Common myeloid progenitor, CD34-positive (primary cell): Measurements from ENCODE around the gene TEX19.
A peak's percentile ranks its signal among the peaks of the same experiment; 100 is the strongest.

Source experiments
- CTCF ChIA-PET: fragments of 350-600 bp; sonication (Branson Sonifier 250); formaldehyde crosslinking; loops from one replicate; lab custom pipeline; 2021; ENCODE audit warnings: antibody characterized with exemption; lab: Charles Lee
- POLR2A ChIA-PET: fragments of 350-600 bp; sonication (Branson Sonifier 250); formaldehyde crosslinking; loops from one replicate; lab custom pipeline; 2021; ENCODE audit warnings: antibody characterized with exemption; lab: Charles Lee
- DNase-seq, 3 donors: peaks; one replicate each; pipeline versions ENCODE4 v3.0.0 to v3.0.0-alpha.2; 2013
- H3K27ac ChIP-seq, 2 experiments: 1 replicate in 1 of 2; 2 replicates in 1 of 2; pipeline ENCODE4 v1.7.0; 2013; ENCODE audit warnings: inconsistent platforms in 2 of 2, low read length in 2 of 2, mild to moderate bottlenecking in 2 of 2, low read depth in 1 of 2, moderate library complexity in 1 of 2; ENCODE audit not compliant: severe bottlenecking in 2 of 2, insufficient read depth in 1 of 2, poor library complexity in 1 of 2
- H3K27me3 ChIP-seq, 5 experiments: replicated peaks in 2 of 5; 1 replicate in 3 of 5; 2 replicates in 2 of 5; pipeline versions ENCODE4 v1.6.1 to v1.7.0; 2013; ENCODE audit warnings: low read length in 4 of 5, mild to moderate bottlenecking in 2 of 5, moderate library complexity in 2 of 5, inconsistent platforms in 1 of 5; ENCODE audit not compliant: insufficient read depth in 5 of 5, control insufficient read depth in 4 of 5
- H3K36me3 ChIP-seq, 4 experiments: 1 replicate in 2 of 4; 2 replicates in 2 of 4; pipeline versions ENCODE4 v1.6.1 to v1.7.0; 2013; ENCODE audit warnings: low read length in 3 of 4, control low read depth in 1 of 4, mild to moderate bottlenecking in 1 of 4; ENCODE audit not compliant: control insufficient read depth in 4 of 4, insufficient read depth in 4 of 4
- H3K4me1 ChIP-seq, 4 experiments: 1 replicate in 3 of 4; 2 replicates in 1 of 4; pipeline versions ENCODE4 v1.6.1 to v1.7.1; 2013; ENCODE audit warnings: low read length in 3 of 4, mild to moderate bottlenecking in 3 of 4, control low read depth in 1 of 4, inconsistent platforms in 1 of 4, moderate library complexity in 1 of 4; ENCODE audit not compliant: control insufficient read depth in 4 of 4, insufficient read depth in 4 of 4; ENCODE audit errors: control extremely low read depth in 1 of 4
- H3K4me3 ChIP-seq, 7 experiments: 1 replicate in 4 of 7; 2 replicates in 3 of 7; pipeline versions ENCODE4 v1.5.1 to v1.7.0; 2013; ENCODE audit warnings: mild to moderate bottlenecking in 7 of 7, low read length in 6 of 7, moderate library complexity in 6 of 7, inconsistent platforms in 2 of 7, low read depth in 2 of 7, control low read depth in 1 of 7; ENCODE audit not compliant: insufficient read depth in 4 of 7, control insufficient read depth in 1 of 7; ENCODE audit errors: extremely low read depth in 1 of 7
- H3K9me3 ChIP-seq, 5 experiments: 1 replicate in 4 of 5; 2 replicates in 1 of 5; pipeline versions ENCODE4 v1.6.1 to v1.7.1; 2013; ENCODE audit warnings: low read length in 4 of 5, mild to moderate bottlenecking in 2 of 5, inconsistent platforms in 1 of 5, low read depth in 1 of 5, moderate library complexity in 1 of 5; ENCODE audit not compliant: control insufficient read depth in 4 of 5, insufficient read depth in 2 of 5; ENCODE audit errors: control extremely low read depth in 1 of 5
- WGBS: methylation state at CpG from one replicate; pipeline ENCODE4 v1.1.5; 2013; ENCODE audit not compliant: insufficient coverage; 5-methylcytosine and 5-hydroxymethylcytosine counted together

The TEX19 gene

DNA sequence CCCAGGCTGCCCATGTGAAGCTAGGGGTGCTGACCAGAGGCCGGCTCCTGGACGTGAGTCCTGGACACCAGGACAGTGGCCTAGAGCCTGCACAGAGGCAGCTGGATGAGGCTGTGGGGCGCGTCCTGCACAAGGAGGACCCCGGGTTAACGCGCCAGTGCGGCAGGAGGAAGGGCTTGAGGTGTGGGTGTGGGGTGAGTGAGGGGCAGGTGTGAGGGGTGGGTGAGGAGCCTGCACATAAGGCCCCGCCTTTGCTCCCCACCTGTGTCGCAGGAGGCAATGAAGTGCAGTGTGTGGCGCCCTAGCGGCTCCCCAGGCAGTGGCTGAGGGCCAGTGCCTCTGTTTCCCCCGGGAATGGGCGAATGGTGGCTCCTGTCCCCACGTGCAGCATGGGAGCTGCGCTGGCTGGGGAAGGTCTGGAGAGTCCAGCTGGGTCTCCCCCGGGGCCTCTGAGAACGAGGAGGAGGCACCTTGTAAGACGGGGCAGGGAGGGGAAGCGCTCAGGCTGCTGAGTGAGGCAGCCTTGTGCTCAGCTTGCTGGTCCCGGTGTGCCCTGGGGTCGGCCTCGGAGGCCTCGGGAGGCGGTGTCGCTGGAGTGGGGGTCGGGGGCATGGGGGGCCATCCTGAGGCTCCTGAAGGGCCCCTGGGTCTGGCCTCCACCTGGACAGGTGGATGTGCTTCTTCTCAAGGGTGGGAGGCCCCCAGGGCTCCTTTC, 44.9 kb upstream of the TEX19 start:
- Histone ChIP-seq H3K4me1 (peaks cover 0 to 43% (median 32%) of the 10 kb centered on the region in 4 experiments), H3K4me3 (peak overlapping the region in 1 of 7 experiments; percentile 45), H3K36me3 (no peaks in the 10 kb centered on the region), H3K9me3 (peaks cover 0 to 3% (median 0%) of the 10 kb centered on the region in 5 experiments), H3K27ac (no peak overlapping the region), H3K27me3 (no peaks in the 10 kb centered on the region)
- ChIA-PET CTCF (interaction anchor here (0.7 to 12.5 kb wide), 2 partner anchors 13 to 43 kb away, joined by 3 to 119 read pairs; no protein-coding TSS in a partner anchor), POLR2A (interaction anchor here (1.7 kb wide), 1 partner anchor 11 kb away, joined by 5 read pairs; no protein-coding TSS in a partner anchor)
- 80% methylated on average over 22 of the region's 27 CpGs for WGBS
- no peak for DNase-seq

DNA sequence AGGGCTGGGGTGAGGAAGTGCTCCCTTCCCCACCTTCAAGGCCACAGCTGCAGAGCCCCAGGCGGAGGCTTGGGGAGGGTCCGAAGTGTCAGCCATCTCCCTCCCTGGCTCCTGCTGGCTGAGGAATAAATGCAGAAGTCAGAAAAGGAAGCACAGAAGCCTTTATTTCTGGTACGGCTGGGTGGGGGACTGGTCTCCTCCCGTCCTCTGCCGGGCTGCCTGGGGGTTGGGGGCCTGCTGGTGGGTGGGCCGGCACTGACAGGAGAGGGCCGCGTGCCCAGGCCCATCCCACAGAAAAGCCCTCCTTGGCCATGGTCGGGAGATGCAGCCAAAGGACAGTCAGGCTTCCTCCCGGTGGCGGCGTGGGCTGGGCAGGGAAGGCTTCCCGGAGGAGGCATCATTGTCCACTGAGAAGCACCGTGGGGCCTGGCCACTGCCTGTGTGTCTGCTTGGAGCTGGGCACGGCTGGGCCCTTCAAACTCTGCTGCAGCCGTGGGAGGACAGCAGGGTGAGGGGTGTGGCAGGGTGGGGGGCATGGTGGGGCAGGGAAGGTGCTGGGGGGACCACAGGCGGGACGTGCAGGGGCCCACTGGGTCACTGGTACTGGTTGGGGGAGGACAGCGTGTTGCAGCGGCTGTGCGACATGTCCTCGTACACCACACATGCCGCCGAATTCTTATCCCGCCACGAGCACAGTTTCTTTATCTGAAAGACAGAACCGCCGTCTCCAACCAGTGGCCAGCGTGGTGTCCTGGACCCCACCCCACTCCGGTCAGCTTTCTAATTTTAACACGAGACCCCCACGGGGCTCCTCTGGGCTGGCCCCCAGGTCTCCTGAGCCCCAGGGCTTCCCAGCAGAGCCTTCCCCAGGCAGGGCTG, 44.1 kb upstream of the TEX19 start:
- Histone ChIP-seq H3K27ac (no peak overlapping the region), H3K9me3 (peaks cover 0 to 3% (median 0%) of the 10 kb centered on the region in 5 experiments), H3K4me3 (peak overlapping the region in 3 of 7 experiments; percentile 35 to 64 (median 55)), H3K4me1 (peaks cover 0 to 43% (median 32%) of the 10 kb centered on the region in 4 experiments), H3K36me3 (no peaks in the 10 kb centered on the region), H3K27me3 (no peaks in the 10 kb centered on the region)
- WGBS: 33% methylated on average over 25 of the region's 32 CpGs
- POLR2A ChIA-PET: interaction anchor here (0.7 to 1.7 kb wide), 3 partner anchors 12 to 45 kb away, joined by 3 to 5 read pairs (median 3); no protein-coding TSS in a partner anchor
- CTCF ChIA-PET: interaction anchor here (12.5 kb wide), 1 partner anchor 14 kb away, joined by 119 read pairs; no protein-coding TSS in a partner anchor
- DNase-seq: peak in 2 of 3 donors; percentile 72 to 78

DNA sequence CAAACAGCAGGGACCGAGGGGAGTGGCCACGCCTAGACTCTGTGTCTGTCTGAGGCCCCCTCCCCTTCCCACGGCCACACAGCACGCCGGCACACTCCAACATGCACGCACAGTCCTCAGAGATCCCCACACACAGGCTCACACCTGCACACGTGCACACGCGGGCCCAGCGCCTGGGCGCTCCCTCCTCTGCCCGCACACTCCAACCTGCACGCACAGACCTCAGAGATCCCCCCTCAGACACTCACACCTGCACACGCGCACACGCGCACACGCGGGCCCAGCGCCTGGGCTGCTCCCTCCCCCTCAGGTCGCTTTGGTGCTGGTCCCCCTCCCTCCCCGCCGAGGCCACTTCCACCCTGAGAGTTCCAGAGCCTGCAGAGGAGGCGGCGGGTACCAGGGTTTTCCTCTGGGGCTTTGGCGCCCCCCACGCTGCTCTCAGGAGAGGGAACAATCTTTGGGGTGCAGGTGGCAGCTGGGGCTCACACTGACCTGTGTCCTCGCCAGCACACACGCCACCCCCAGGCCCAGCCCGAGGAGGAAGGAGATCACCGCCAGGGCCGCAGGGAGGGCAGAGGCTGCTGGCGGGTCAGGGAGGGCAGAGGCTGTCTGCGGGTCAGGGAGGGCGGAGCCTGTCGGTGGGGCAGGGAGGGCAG, 43.2 kb upstream of the TEX19 start:
- peaks cover 0 to 43% (median 32%) of the 10 kb centered on the region in 4 experiments for H3K4me1 ChIP-seq
- peak in 1 of 3 donors; percentile 61 for DNase-seq
- no peak overlapping the region for H3K27ac ChIP-seq
- no peaks in the 10 kb centered on the region for H3K27me3 ChIP-seq
- H3K9me3 ChIP-seq: peaks cover 0 to 3% (median 0%) of the 10 kb centered on the region in 5 experiments
- H3K4me3 ChIP-seq: peak overlapping the region in 4 of 7 experiments; percentile 26 to 64 (median 45)
- POLR2A ChIA-PET: interaction anchor here (0.7 to 0.9 kb wide), 3 partner anchors 15 to 46 kb away, joined by 3 to 5 read pairs (median 4); no protein-coding TSS in a partner anchor
- 6% methylated on average over 24 of the region's 36 CpGs for WGBS
- CTCF ChIA-PET: interaction anchor here (1.1 to 12.5 kb wide), 2 partner anchors 15 to 40 kb away, joined by 3 to 119 read pairs; no protein-coding TSS in a partner anchor
- H3K36me3 ChIP-seq: no peaks in the 10 kb centered on the region

DNA sequence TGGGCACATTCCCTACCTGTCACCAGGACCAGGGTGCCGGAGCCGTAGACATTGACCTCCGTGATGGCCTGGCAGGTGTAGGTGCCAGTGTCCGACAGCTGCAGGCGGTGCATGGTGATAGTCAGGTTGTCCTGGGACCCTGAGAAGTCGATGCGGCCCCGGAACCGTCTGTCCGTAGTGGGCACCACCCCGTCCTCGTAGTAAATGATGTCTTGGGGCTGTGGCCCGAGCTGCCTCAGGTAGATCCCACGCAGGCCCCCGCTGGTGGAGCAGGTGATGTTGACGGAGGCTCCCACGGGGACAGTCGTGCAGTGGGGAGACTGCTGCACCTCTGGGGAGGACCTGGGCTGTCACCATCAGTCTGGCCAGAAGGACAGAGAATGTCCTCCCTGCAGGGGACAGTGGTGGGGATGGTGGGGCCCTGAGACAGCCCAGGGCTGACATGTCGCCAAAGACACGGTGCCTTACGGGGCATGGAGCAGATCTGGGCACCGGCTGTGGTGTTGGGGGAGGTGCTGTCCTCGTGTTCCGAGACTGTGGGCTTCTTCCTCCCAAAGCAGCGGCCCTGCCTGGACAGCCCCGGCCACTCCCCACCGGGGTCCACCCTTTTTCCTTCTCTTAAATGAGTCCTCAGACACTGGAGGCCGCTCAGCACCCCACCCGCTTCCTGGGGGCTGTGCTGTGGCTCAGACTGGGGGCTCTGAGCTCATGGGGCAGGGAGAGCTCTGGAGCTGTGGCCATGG, 42.2 kb upstream of the TEX19 start:
- H3K4me3 ChIP-seq: no peak overlapping the region
- peaks cover 0 to 3% (median 0%) of the 10 kb centered on the region in 5 experiments for H3K9me3 ChIP-seq
- POLR2A ChIA-PET: interaction anchor here (0.6 to 1.1 kb wide), 4 partner anchors 13 to 19 kb away, joined by 3 to 4 read pairs (median 3); no protein-coding TSS in a partner anchor
- CTCF ChIA-PET: interaction anchor here (0.7 to 12.5 kb wide), 6 partner anchors 8 to 81 kb away, joined by 3 to 119 read pairs (median 4); no protein-coding TSS in a partner anchor
- no peak for DNase-seq
- H3K27me3 ChIP-seq: no peaks in the 10 kb centered on the region
- no peak overlapping the region for H3K27ac ChIP-seq
- H3K36me3 ChIP-seq: no peaks in the 10 kb centered on the region
- 92% methylated on average over 25 of the region's 29 CpGs for WGBS
- peaks cover 0 to 46% (median 38%) of the 10 kb centered on the region in 4 experiments for H3K4me1 ChIP-seq

DNA sequence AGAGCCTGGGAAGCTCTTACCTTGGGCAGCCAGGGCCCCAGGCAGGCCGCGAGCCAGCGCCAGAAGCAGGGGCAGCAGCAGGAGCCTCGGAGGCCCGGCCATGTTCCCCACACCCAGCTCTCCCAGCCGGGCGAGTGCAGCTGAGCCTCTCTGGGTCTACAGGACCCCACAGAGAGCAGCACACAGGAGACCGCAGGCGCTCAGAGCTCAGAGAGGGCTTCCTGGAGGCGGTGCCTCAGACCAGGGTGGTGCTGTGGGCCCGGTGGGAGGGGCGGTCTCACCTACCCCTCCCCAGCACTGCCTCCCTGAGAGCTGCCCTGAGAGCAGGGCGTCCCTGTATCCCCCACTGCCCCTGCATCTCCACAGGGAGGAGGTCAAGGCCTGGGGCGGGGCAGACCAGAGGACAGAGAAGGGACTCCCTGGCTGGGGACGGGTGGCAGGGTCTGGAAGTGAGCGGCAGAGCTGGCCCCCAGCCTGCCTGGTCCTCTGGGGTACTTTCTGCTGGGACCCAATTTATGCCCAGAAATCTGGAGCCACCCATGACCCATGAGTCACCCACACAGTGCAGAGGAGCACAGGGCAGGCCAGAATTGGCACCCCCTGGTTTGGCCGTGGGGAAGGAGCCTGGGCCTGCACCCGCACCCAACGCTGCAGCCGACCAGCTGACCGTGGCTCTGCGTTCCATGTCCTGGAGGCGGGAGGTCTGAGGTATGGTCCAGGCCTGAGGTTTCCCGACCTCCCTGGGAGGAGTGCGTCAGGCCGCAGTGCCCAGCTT, 41.5 kb upstream of the TEX19 start, which contains the start of gene CD7:
TSS of gene CD7 (minus strand) at position 215 of the 775 bp plus-strand sequence. CDS start at position 102, 113 bp downstream.
- Histone ChIP-seq H3K9me3 (peaks cover 0 to 3% (median 0%) of the 10 kb centered on the region in 5 experiments), H3K27me3 (no peaks in the 10 kb centered on the region), H3K36me3 (no peaks in the 10 kb centered on the region), H3K27ac (no peak within 1 kb of the TSS), H3K4me1 (peaks cover 0 to 52% (median 39%) of the 10 kb centered on the region in 4 experiments), H3K4me3 (no peak within 1 kb of the TSS)
- 93% methylated on average over 21 of the region's 26 CpGs for WGBS
- CTCF ChIA-PET: interaction anchor here (0.7 to 12.5 kb wide), 5 partner anchors 9 to 82 kb away, joined by 3 to 119 read pairs (median 5); no protein-coding TSS in a partner anchor
- POLR2A ChIA-PET: interaction anchor here (0.6 to 1.1 kb wide), 3 partner anchors 14 to 19 kb away, joined by 3 read pairs; no protein-coding TSS in a partner anchor
- no peak for DNase-seq
